Stimulated activated naive CD4-positive, alpha-beta T cell treated with Interleukin-2 at 50 U/mL for 16 hours (primary cell): ENCODE results near the gene PM20D2.

ENCODE experiments used
- DNase-seq: peaks from one replicate; lab custom pipeline; 2025; lab: John Stamatoyannopoulos, UW

PM20D2 gene

GRCh38 chr6:89204096-89204495, 58.2 kb downstream of the PM20D2 start:
- no peak for DNase-seq

GRCh38 chr6:89205819-89206218, 60.0 kb downstream of the PM20D2 start:
- no peak for DNase-seq

GRCh38 chr6:89208551-89208950, 62.7 kb downstream of the PM20D2 start:
- DNase-seq: no peak

GRCh38 chr6:89209457-89209856, 63.6 kb downstream of the PM20D2 start:
- DNase-seq: no peak

- no peak for DNase-seq
These were observed 66.6 kb downstream of the PM20D2 start for GRCh38 chr6:89212472-89212871.

GRCh38 chr6:89214197-89214596, 68.3 kb downstream of the PM20D2 start:
- DNase-seq: no peak
